Neural cell (in vitro differentiated cells): ENCODE data around the gene EIF4H.

Source experiments
- EP300 ChIP-seq: fragments of 450-650 bp; conservative IDR thresholded peaks from 2 replicates; pipeline ENCODE4 v1.6.1; 2014; ENCODE audit warnings: antibody characterized with exemption, mild to moderate bottlenecking, moderate library complexity; ENCODE audit not compliant: poor library complexity, severe bottlenecking
- EZH2 ChIP-seq: fragments of 200-600, 300-800 bp; shearing (Covaris generic), sonication (generic); IDR thresholded peaks from 2 replicates; pipeline ENCODE4 v1.6.1; 2014; ENCODE audit warnings: antibody characterized with exemption, low read length, borderline replicate concordance, mild to moderate bottlenecking; ENCODE audit not compliant: insufficient read depth, poor library complexity, severe bottlenecking
- POLR2AphosphoS5 ChIP-seq: IDR thresholded peaks from 2 replicates; pipeline ENCODE4 v1.6.1; 2012
- SMC3 ChIP-seq: fragments of 450-650 bp; conservative IDR thresholded peaks from 2 replicates; pipeline ENCODE4 v1.6.1; 2014; ENCODE audit warnings: antibody characterized with exemption, mild to moderate bottlenecking, moderate library complexity; ENCODE audit not compliant: poor library complexity
- TF ChIP-seq, protein P1 (sequence below): fragments of 450-650 bp; IDR thresholded peaks from 2 replicates; pipeline ENCODE4 v1.5.1; 2014; ENCODE audit warnings: antibody characterized with exemption, mild to moderate bottlenecking, moderate library complexity; ENCODE audit not compliant: poor library complexity, severe bottlenecking

DNA sequence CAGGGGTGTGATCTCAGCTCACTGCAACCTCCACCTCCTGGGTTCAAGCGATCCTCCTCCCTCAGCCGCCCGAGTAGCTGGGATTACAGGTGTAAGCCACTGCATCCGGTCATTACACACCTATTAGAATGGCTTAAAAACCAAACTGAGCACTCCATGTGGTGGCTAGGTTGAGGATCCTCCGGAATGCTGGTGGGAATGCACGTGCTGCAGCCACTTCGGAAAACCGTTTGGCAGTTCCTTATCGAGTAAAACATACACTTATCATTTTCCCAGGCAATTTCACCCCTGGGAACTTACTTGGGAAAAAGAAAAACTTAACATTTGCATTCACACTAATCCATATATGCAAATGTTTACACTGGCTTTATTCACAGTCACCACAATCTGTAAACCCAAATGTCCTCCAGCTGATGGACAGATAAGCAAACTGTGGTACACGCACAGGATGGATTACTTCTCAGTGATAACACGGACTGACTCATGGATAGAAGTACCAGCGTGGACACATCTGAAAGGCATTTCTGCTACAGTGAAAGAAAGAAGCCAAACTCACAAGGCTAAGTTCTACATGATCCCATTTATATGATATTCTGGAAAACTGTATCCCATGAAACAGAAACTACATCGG, 59.6 kb downstream of the EIF4H start:
- TF ChIP-seq, protein P1, sequence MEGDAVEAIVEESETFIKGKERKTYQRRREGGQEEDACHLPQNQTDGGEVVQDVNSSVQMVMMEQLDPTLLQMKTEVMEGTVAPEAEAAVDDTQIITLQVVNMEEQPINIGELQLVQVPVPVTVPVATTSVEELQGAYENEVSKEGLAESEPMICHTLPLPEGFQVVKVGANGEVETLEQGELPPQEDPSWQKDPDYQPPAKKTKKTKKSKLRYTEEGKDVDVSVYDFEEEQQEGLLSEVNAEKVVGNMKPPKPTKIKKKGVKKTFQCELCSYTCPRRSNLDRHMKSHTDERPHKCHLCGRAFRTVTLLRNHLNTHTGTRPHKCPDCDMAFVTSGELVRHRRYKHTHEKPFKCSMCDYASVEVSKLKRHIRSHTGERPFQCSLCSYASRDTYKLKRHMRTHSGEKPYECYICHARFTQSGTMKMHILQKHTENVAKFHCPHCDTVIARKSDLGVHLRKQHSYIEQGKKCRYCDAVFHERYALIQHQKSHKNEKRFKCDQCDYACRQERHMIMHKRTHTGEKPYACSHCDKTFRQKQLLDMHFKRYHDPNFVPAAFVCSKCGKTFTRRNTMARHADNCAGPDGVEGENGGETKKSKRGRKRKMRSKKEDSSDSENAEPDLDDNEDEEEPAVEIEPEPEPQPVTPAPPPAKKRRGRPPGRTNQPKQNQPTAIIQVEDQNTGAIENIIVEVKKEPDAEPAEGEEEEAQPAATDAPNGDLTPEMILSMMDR = no peak
- no peak for TF ChIP-seq POLR2AphosphoS5
- TF ChIP-seq EZH2 = no peak
- TF ChIP-seq EP300 = no peak
- TF ChIP-seq SMC3 = no peak
